ENCODE data around the gene FOXB2.

The FOXB2 gene

GRCh38 chr9:77016526-77017504 is 2.6 kb upstream of the FOXB2 start:
- Histone ChIP-seq H3K4me1 (ENCODE audit: insufficient read depth, low read length) (peaks cover 43% of the 10 kb centered on the region), H3K27me3 (ENCODE audit: insufficient read depth, low read length) (peaks cover 100% of the 10 kb centered on the region), H3K9me3 (ENCODE audit: insufficient read depth, low read depth, low read length) (no peaks in the 10 kb centered on the region), H3K27ac (ENCODE audit: low read depth, low read length) (no peak overlapping the region), H3K36me3 (ENCODE audit: insufficient read depth, low read length) (no peaks in the 10 kb centered on the region), H3K9ac (ENCODE audit: low read depth, low read length) (no peak overlapping the region), H3K4me3 (ENCODE audit: low read length) (peak overlapping the region; percentile 50)
- WGBS: 3% methylated on average over 47 of the region's 47 CpGs

GRCh38 chr9:77017505-77017894 is 2.0 kb upstream of the FOXB2 start:
- Histone ChIP-seq H3K4me3 (ENCODE audit: low read length) (peak overlapping the region; percentile 49), H3K4me1 (ENCODE audit: insufficient read depth, low read length) (peaks cover 47% of the 10 kb centered on the region), H3K36me3 (ENCODE audit: insufficient read depth, low read length) (no peaks in the 10 kb centered on the region), H3K9ac (ENCODE audit: low read depth, low read length) (no peak overlapping the region), H3K9me3 (ENCODE audit: insufficient read depth, low read depth, low read length) (no peaks in the 10 kb centered on the region), H3K27me3 (ENCODE audit: insufficient read depth, low read length) (peaks cover 100% of the 10 kb centered on the region), H3K27ac (ENCODE audit: low read depth, low read length) (no peak overlapping the region)
- WGBS: 9% methylated on average over 5 of the region's 5 CpGs

- under 1% methylated on average over 64 of the region's 64 CpGs for WGBS
- H3K4me1 ChIP-seq (ENCODE audit: insufficient read depth, low read length): peaks cover 43% of the 10 kb centered on the region
- H3K4me3 ChIP-seq (ENCODE audit: low read length): peak overlapping the region; percentile 49
- H3K36me3 ChIP-seq (ENCODE audit: insufficient read depth, low read length): no peaks in the 10 kb centered on the region
- peaks cover 100% of the 10 kb centered on the region for H3K27me3 ChIP-seq (ENCODE audit: insufficient read depth, low read length)
- H3K9ac ChIP-seq (ENCODE audit: low read depth, low read length): peak overlapping the region; percentile 12
- no peaks in the 10 kb centered on the region for H3K9me3 ChIP-seq (ENCODE audit: insufficient read depth, low read depth, low read length)
- no peak overlapping the region for H3K27ac ChIP-seq (ENCODE audit: low read depth, low read length)
Measured at GRCh38 chr9:77018058-77018968, 1.1 kb upstream of the FOXB2 start.

GRCh38 chr9:77018969-77019235 is 553 bp upstream of the FOXB2 start:
- Histone ChIP-seq H3K9me3 (ENCODE audit: insufficient read depth, low read depth, low read length) (no peaks in the 10 kb centered on the region), H3K36me3 (ENCODE audit: insufficient read depth, low read length) (no peaks in the 10 kb centered on the region), H3K4me1 (ENCODE audit: insufficient read depth, low read length) (peaks cover 42% of the 10 kb centered on the region), H3K9ac (ENCODE audit: low read depth, low read length) (peak overlapping the region; percentile 12), H3K4me3 (ENCODE audit: low read length) (peak overlapping the region; percentile 49), H3K27ac (ENCODE audit: low read depth, low read length) (no peak overlapping the region), H3K27me3 (ENCODE audit: insufficient read depth, low read length) (peaks cover 100% of the 10 kb centered on the region)
- under 1% methylated on average over 12 of the region's 12 CpGs for WGBS

GRCh38 chr9:77019926-77020412 is 514 bp downstream of the FOXB2 start:
- no peak overlapping the region for H3K27ac ChIP-seq (ENCODE audit: low read depth, low read length)
- WGBS: under 1% methylated on average over 47 of the region's 58 CpGs
- peak overlapping the region; percentile 49 for H3K4me3 ChIP-seq (ENCODE audit: low read length)
- H3K9me3 ChIP-seq (ENCODE audit: insufficient read depth, low read depth, low read length): no peaks in the 10 kb centered on the region
- no peak overlapping the region for H3K9ac ChIP-seq (ENCODE audit: low read depth, low read length)
- peaks cover 100% of the 10 kb centered on the region for H3K27me3 ChIP-seq (ENCODE audit: insufficient read depth, low read length)
- H3K36me3 ChIP-seq (ENCODE audit: insufficient read depth, low read length): no peaks in the 10 kb centered on the region
- H3K4me1 ChIP-seq (ENCODE audit: insufficient read depth, low read length): peaks cover 38% of the 10 kb centered on the region

- peak overlapping the region; percentile 34; the same call in 1 of the 2 replicates for H3K4me3 ChIP-seq (ENCODE audit: low read length)
- H3K27ac ChIP-seq (ENCODE audit: low read depth, low read length): no peak overlapping the region
- no peaks in the 10 kb centered on the region for H3K36me3 ChIP-seq (ENCODE audit: insufficient read depth, low read length)
- no peaks in the 10 kb centered on the region for H3K9me3 ChIP-seq (ENCODE audit: insufficient read depth, low read depth, low read length)
- H3K9ac ChIP-seq (ENCODE audit: low read depth, low read length): no peak overlapping the region
- WGBS: 1% methylated on average over 75 of the region's 75 CpGs
- peaks cover 100% of the 10 kb centered on the region for H3K27me3 ChIP-seq (ENCODE audit: insufficient read depth, low read length)
- peaks cover 38% of the 10 kb centered on the region for H3K4me1 ChIP-seq (ENCODE audit: insufficient read depth, low read length)
Measured at GRCh38 chr9:77020413-77021290, 1.2 kb downstream of the FOXB2 start.

GRCh38 chr9:77021291-77021894 is 1.9 kb downstream of the FOXB2 start:
- H3K4me1 ChIP-seq (ENCODE audit: insufficient read depth, low read length): peaks cover 39% of the 10 kb centered on the region
- H3K27me3 ChIP-seq (ENCODE audit: insufficient read depth, low read length): peaks cover 100% of the 10 kb centered on the region
- H3K9me3 ChIP-seq (ENCODE audit: insufficient read depth, low read depth, low read length): no peaks in the 10 kb centered on the region
- H3K4me3 ChIP-seq (ENCODE audit: low read length): peak overlapping the region; percentile 34; the same call in 1 of the 2 replicates
- no peaks in the 10 kb centered on the region for H3K36me3 ChIP-seq (ENCODE audit: insufficient read depth, low read length)
- H3K27ac ChIP-seq (ENCODE audit: low read depth, low read length): no peak overlapping the region
- no peak overlapping the region for H3K9ac ChIP-seq (ENCODE audit: low read depth, low read length)
- WGBS: 2% methylated on average over 22 of the region's 22 CpGs

- H3K36me3 ChIP-seq (ENCODE audit: insufficient read depth, low read length): no peaks in the 10 kb centered on the region
- H3K4me1 ChIP-seq (ENCODE audit: insufficient read depth, low read length): peaks cover 39% of the 10 kb centered on the region
- 2% methylated on average over 37 of the region's 37 CpGs for WGBS
- H3K27me3 ChIP-seq (ENCODE audit: insufficient read depth, low read length): peaks cover 93% of the 10 kb centered on the region
- H3K9me3 ChIP-seq (ENCODE audit: insufficient read depth, low read depth, low read length): no peaks in the 10 kb centered on the region
- H3K9ac ChIP-seq (ENCODE audit: low read depth, low read length): no peak overlapping the region
- no peak overlapping the region for H3K27ac ChIP-seq (ENCODE audit: low read depth, low read length)
- peak overlapping the region; percentile 34; the same call in 1 of the 2 replicates for H3K4me3 ChIP-seq (ENCODE audit: low read length)
Measured at GRCh38 chr9:77021922-77022782, 2.7 kb downstream of the FOXB2 start.

- Histone ChIP-seq H3K9ac (ENCODE audit: low read depth, low read length) (no peak overlapping the region), H3K4me3 (ENCODE audit: low read length) (peak overlapping the region; percentile 34), H3K36me3 (ENCODE audit: insufficient read depth, low read length) (no peaks in the 10 kb centered on the region), H3K9me3 (ENCODE audit: insufficient read depth, low read depth, low read length) (no peaks in the 10 kb centered on the region), H3K27ac (ENCODE audit: low read depth, low read length) (no peak overlapping the region), H3K4me1 (ENCODE audit: insufficient read depth, low read length) (peaks cover 38% of the 10 kb centered on the region), H3K27me3 (ENCODE audit: insufficient read depth, low read length) (peaks cover 86% of the 10 kb centered on the region)
- WGBS: 2% methylated on average over 43 of the region's 43 CpGs
Measured at GRCh38 chr9:77022783-77023440, 3.5 kb downstream of the FOXB2 start.
